Pancreas (tissue), 10 donors: Measurements from ENCODE around the gene SH3GL3. TPM values are rescaled to one million over a fixed set of nuclear protein-coding genes. Genes with fewer than 3 reads are reported as not detected.

ENCODE experiments used
- ATAC-seq, 4 donors: fragments of 200-7000 bp; cut with Tn5 transposase; one replicate each; pipeline versions ENCODE4 v1.8.0 to v1.9.1; 2020; ENCODE audit warnings: mild to moderate bottlenecking in 4 of 4, moderate library complexity in 4 of 4
- DNase-seq, 6 donors: peaks; one replicate each; pipeline ENCODE4 v3.0.0-alpha.2; 2020
- FAIRE-seq: peaks from 2 replicates; lab custom pipeline; 2012; peaks lifted over from hg19 to GRCh38; lab: Jason Lieb, UNC
- H3K27ac ChIP-seq, 4 donors: fragments of 200-600 bp; sonication (generic); 1 replicate in 3 of 4; 2 replicates in 1 of 4; pipeline versions ENCODE4 v1.5.0 to v1.8.0; 2020
- H3K27me3 ChIP-seq, 4 donors: fragments of 200-600 bp; one replicate each; pipeline ENCODE4 v1.8.0; 2021
- H3K36me3 ChIP-seq, 3 donors: fragments of 200-600 bp; sonication (generic) in 1 of 3; one replicate each; pipeline versions ENCODE4 v1.5.0 to v1.8.0; 2020 to 2021
- H3K4me1 ChIP-seq, 3 donors: fragments of 200-600 bp; one replicate each; pipeline ENCODE4 v1.8.0; 2021
- H3K4me3 ChIP-seq, 4 donors: fragments of 200-600 bp; sonication (generic) in 2 of 4; one replicate each; pipeline versions ENCODE4 v1.5.0 to v1.8.0; 2020 to 2021
- H3K9me3 ChIP-seq, 4 donors: fragments of 200-600 bp; one replicate each; pipeline ENCODE4 v1.8.0; 2021
- WGBS, 2 donors: extraction: QIAGEN DNeasy Blood & Tissue Kit; methylation state at CpG; one replicate each; pipeline ENCODE4 v1.1.7; 2013; 5-methylcytosine and 5-hydroxymethylcytosine counted together
- intact Hi-C, 3 donors: fragments of 100-400 bp; cut with DNase I; formaldehyde crosslinking; loops; one replicate each; pipeline versions ENCODE4 v1.11.1 to v1.14.2; 2022
- polyA plus RNA-seq, 2 donors: library from polyadenylated mRNA; stranded (reverse); fragments of 200-250 nt; gene quantifications; one replicate each; pipeline ENCODE4 v1.2.3, GENCODE V29; 2013
- total RNA-seq, 6 donors: library from RNA; stranded (reverse); fragmentation: NEBNext Ultra II Directional in 4 of 6; extraction: Animal tissue kit (Norgen Biotek cat#: 25700) in 4 of 6; gene quantifications; one replicate each; pipeline versions ENCODE4 v1.2.1 to v1.2.4, GENCODE V29; 2021 to 2023
- TF ChIP-seq, protein P1 (sequence below), 4 donors: fragments of 200-600 bp; sonication (generic) in 3 of 4; IDR thresholded peaks; one replicate each; pipeline versions ENCODE4 v1.5.0 to v1.8.0; 2021; ENCODE audit warnings: antibody characterized with exemption in 4 of 4
- donor health status: healthy with polysubstance abuse.
- donor health status: DM: no; HTN: no; CAD: no; lungs with moderate emphysema.
- donor health status: DM: no; HTN: no; CAD: no.
- donor health status: control.
- donor health status: control.
- donor health status: Bipolar disorder and iron deficiency.
- donor health status: DM: yes; HTN: yes; CAD: no.
- donor health status: DM: no; HTN: no; CAD: no.
- donor health status: DM: no; HTN: no; CAD: no.
- donor health status: DM: yes; HTN: yes; CAD: no.

Gene SH3GL3
- total and polyA plus RNA-seq, 8 donors: 0.23 to 0.87 (median 0.54) TPM; not detected in 4

DNA sequence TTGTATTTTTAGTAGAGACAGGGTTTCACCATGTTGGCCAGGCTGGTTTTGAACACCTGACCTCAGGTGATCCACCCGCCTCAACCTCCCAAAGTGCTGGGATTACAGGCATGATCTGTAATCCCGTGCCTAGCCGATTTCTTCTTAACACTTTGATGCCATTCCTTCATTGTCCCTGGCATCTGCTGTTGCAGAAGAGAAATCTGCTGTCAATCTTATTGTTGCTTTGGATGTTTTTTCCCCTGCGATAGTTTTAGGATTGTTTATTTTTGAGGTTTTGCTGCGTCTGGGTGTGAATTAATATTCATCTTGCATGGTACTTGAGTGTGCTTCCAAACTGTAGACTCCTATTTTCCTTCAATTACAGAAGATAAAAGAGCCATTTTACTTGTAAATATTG lies 107.4 kb downstream of the SH3GL3 start:
- Histone ChIP-seq H3K36me3 (no peaks in the 10 kb centered on the region), H3K4me1 (no peaks in the 10 kb centered on the region), H3K9me3 (no peaks in the 10 kb centered on the region), H3K27ac (no peak overlapping the region), H3K27me3 (peaks cover 0 to 3% (median 0%) of the 10 kb centered on the region in 4 donors), H3K4me3 (no peak overlapping the region)
- intact Hi-C loops: loop anchor here in 1 of 3 donors (10.0 kb wide), 1 partner anchor 300 kb away; no protein-coding TSS in a partner anchor
- WGBS, 2 donors: 70 to 87% methylated on average over 5 of the region's 5 CpGs
- no peak for DNase-seq
- no peak for FAIRE-seq
- ATAC-seq: no peak
- TF ChIP-seq, protein P1, sequence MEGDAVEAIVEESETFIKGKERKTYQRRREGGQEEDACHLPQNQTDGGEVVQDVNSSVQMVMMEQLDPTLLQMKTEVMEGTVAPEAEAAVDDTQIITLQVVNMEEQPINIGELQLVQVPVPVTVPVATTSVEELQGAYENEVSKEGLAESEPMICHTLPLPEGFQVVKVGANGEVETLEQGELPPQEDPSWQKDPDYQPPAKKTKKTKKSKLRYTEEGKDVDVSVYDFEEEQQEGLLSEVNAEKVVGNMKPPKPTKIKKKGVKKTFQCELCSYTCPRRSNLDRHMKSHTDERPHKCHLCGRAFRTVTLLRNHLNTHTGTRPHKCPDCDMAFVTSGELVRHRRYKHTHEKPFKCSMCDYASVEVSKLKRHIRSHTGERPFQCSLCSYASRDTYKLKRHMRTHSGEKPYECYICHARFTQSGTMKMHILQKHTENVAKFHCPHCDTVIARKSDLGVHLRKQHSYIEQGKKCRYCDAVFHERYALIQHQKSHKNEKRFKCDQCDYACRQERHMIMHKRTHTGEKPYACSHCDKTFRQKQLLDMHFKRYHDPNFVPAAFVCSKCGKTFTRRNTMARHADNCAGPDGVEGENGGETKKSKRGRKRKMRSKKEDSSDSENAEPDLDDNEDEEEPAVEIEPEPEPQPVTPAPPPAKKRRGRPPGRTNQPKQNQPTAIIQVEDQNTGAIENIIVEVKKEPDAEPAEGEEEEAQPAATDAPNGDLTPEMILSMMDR (IDR thresholded peaks at IDR 0.05): no peak

DNA sequence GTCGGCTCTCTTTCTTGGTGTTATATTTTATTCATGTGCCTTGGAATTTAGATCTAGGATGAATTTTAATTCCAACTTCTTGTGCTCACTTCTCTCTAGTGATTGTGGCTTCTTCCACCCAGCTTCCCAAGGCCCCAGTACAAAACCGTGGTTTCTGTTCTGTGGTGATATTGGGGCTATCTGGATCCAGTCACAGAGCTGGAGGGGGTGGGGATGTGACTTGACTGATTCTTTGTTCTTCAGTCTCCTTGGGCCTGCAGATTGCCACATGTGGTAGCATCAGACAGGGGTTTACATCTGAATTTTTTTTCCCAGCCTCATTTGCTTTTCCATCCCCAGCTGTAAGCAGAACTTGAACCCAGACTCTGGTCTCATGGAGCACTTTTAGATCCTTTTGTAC lies 108.2 kb downstream of the SH3GL3 start:
- 79 to 92% methylated on average over 2 of the region's 2 CpGs for WGBS, 2 donors
- TF ChIP-seq, protein P1 (IDR thresholded peaks at IDR 0.05): no peak
- no peak for ATAC-seq
- Histone ChIP-seq H3K27me3 (peaks cover 0 to 3% (median 0%) of the 10 kb centered on the region in 4 donors), H3K4me3 (no peak overlapping the region), H3K9me3 (no peaks in the 10 kb centered on the region), H3K4me1 (no peaks in the 10 kb centered on the region), H3K36me3 (no peaks in the 10 kb centered on the region), H3K27ac (no peak overlapping the region)
- FAIRE-seq: no peak
- no peak for DNase-seq
- intact Hi-C loops: loop anchor here in 2 of 3 donors (5.0 to 10.0 kb wide), 3 partner anchors 108 to 301 kb away; partner anchors contain the start of gene SH3GL3 (in 1 of the 2)

DNA sequence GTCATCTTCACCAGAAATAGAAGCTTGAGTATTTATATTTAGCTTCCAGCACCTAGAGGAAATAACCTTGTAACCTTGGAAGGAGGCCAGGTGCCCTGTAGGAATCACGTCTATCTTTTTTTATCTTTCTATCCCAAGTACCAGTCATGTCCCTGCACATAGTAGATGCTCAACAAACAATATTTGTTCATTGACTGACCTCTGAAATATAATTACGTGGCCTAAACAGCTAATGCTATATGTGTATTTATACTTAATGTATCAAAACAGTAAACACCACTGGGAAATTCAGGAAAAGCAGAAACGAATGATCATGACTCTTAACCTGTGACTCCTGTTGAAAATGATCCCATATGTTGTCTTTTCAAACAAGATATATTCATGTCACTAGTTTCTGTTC lies 108.9 kb downstream of the SH3GL3 start:
- TF ChIP-seq, protein P1 (IDR thresholded peaks at IDR 0.05): no peak
- intact Hi-C loops: loop anchor here in 2 of 3 donors (5.0 to 10.0 kb wide), 3 partner anchors 109 to 301 kb away; partner anchors contain the start of gene SH3GL3 (in 1 of the 2)
- no peak for FAIRE-seq

DNA sequence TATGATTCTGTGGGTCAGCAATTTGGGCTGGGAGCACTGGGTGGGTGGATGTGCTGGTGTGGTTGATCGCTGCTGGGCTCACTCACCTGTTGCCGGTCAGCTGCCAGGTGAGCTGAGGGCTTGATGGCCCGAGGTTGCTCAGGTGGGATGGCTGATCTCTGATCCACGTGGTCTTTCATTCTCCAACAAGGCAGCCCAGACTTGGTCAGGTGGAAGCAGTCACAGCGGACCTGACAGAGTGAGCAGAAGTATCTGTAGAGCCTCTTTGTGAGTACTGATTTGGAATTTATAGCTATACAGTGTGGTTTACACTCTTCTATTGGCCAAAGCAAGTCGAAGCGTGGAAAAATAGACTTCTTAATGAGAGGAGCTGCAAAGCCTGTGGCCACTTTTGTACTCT lies 109.6 kb downstream of the SH3GL3 start:
- no peaks in the 10 kb centered on the region for H3K4me1 ChIP-seq
- ATAC-seq: no peak
- DNase-seq: no peak
- peaks cover 0 to 3% (median 0%) of the 10 kb centered on the region in 4 donors for H3K27me3 ChIP-seq
- no peaks in the 10 kb centered on the region for H3K36me3 ChIP-seq
- 70 to 80% methylated on average over 7 of the region's 7 CpGs for WGBS, 2 donors
- no peak overlapping the region for H3K4me3 ChIP-seq
- TF ChIP-seq, protein P1 (IDR thresholded peaks at IDR 0.05): no peak
- H3K27ac ChIP-seq: no peak overlapping the region
- intact Hi-C loops: loop anchor here in 2 of 3 donors (5.0 to 10.0 kb wide), 3 partner anchors 109 to 302 kb away; partner anchors contain the start of gene SH3GL3 (in 1 of the 2)
- FAIRE-seq: no peak
- H3K9me3 ChIP-seq: no peaks in the 10 kb centered on the region

More for the DNA sequence above, 108.9 kb downstream of the SH3GL3 start:
- H3K4me3 ChIP-seq: no peak overlapping the region
- H3K27ac ChIP-seq: no peak overlapping the region
- DNase-seq (no peak), ATAC-seq (no peak)
- 15 to 21% methylated on average over 3 of the region's 3 CpGs for WGBS, 2 donors
- H3K4me1 ChIP-seq: no peaks in the 10 kb centered on the region
- peaks cover 0 to 3% (median 0%) of the 10 kb centered on the region in 4 donors for H3K27me3 ChIP-seq
- H3K36me3 ChIP-seq: no peaks in the 10 kb centered on the region
- no peaks in the 10 kb centered on the region for H3K9me3 ChIP-seq

DNA sequence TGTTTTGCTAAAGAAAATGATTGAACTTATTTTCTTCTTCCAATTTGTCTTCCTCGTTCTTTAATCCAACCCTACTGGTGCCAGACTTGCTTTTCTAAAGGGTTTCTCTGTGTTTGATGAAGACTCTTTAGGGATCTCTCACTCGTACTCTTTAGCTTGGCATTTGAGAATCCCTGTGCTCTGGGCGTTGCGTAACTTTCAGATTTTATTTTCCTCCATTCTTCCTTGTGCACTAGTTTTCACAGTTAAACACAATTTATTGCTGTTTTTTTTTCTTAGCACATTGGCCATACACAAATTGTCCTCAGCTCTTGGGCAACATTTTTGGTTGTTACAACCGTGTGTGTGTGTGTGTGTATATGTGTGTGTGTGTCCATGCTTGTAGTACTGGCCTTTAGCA lies 111.0 kb downstream of the SH3GL3 start:
- H3K4me1 ChIP-seq: no peaks in the 10 kb centered on the region
- H3K4me3 ChIP-seq: no peak overlapping the region
- no peak overlapping the region for H3K27ac ChIP-seq
- H3K27me3 ChIP-seq: peaks cover 0 to 3% (median 0%) of the 10 kb centered on the region in 4 donors
- no peak for FAIRE-seq
- intact Hi-C loops: loop anchor here in 2 of 3 donors (5.0 to 10.0 kb wide), 3 partner anchors 111 to 303 kb away; partner anchors contain the start of gene SH3GL3 (in 1 of the 2)
- WGBS, 2 donors: 61 to 67% methylated on average over 5 of the region's 5 CpGs
- no peaks in the 10 kb centered on the region for H3K36me3 ChIP-seq
- ATAC-seq: no peak
- no peak for DNase-seq
- no peaks in the 10 kb centered on the region for H3K9me3 ChIP-seq
- TF ChIP-seq, protein P1 (IDR thresholded peaks at IDR 0.05): no peak
